Measurements from ENCODE around the gene TSSK6. TPM values are rescaled to one million over a fixed set of nuclear protein-coding genes. Genes with fewer than 3 reads are reported as not detected.

TSSK6 gene
- total and polyA plus RNA-seq, 4 donors = 0.61 to 2.2 (median 1.7) TPM

- no peaks in the 10 kb centered on the region for H3K4me1 ChIP-seq (ENCODE audit: control insufficient read depth, insufficient read depth, low read length)
- no peak overlapping the region for H3K4me3 ChIP-seq (ENCODE audit: low read depth, low read length)
- H3K9me3 ChIP-seq (ENCODE audit: control insufficient read depth, insufficient read depth, low read length) = no peaks in the 10 kb centered on the region
- WGBS (ENCODE audit: insufficient coverage) = no CpG with 5 or more reads among the region's 10 CpGs
- no peak for DNase-seq (ENCODE audit: low read depth in 4 of 6, low spot score in 6 of 6)
- no peaks in the 10 kb centered on the region for H3K27me3 ChIP-seq (ENCODE audit: control insufficient read depth, insufficient read depth, low read length)
- no peak overlapping the region for H3K27ac ChIP-seq (ENCODE audit: low read depth, low read length)
- peaks cover 8% of the 10 kb centered on the region for H3K36me3 ChIP-seq (ENCODE audit: control insufficient read depth, insufficient read depth, low read length)
These were observed 38.3 kb upstream of the TSSK6 start for GRCh38 chr19:19553670-19554069.

- Histone ChIP-seq H3K36me3 (ENCODE audit: control insufficient read depth, insufficient read depth, low read length) (no peaks in the 10 kb centered on the region), H3K4me1 (ENCODE audit: control insufficient read depth, insufficient read depth, low read length) (no peaks in the 10 kb centered on the region), H3K27me3 (ENCODE audit: control insufficient read depth, insufficient read depth, low read length) (no peaks in the 10 kb centered on the region), H3K27ac (ENCODE audit: low read depth, low read length) (no peak overlapping the region), H3K9me3 (ENCODE audit: control insufficient read depth, insufficient read depth, low read length) (no peaks in the 10 kb centered on the region), H3K4me3 (ENCODE audit: low read depth, low read length) (no peak overlapping the region)
- DNase-seq (ENCODE audit: low read depth in 4 of 6, low spot score in 6 of 6) = no peak
- WGBS (ENCODE audit: insufficient coverage) = 50% methylated on average over 6 of the region's 6 CpGs
These were observed 37.5 kb upstream of the TSSK6 start for GRCh38 chr19:19552798-19553197.

- H3K4me3 ChIP-seq (ENCODE audit: low read depth, low read length) = no peak overlapping the region
- H3K27ac ChIP-seq (ENCODE audit: low read depth, low read length) = no peak overlapping the region
- no peaks in the 10 kb centered on the region for H3K4me1 ChIP-seq (ENCODE audit: control insufficient read depth, insufficient read depth, low read length)
- no peak for DNase-seq (ENCODE audit: low read depth in 4 of 6, low spot score in 6 of 6)
- WGBS (ENCODE audit: insufficient coverage) = 76% methylated on average over 14 of the region's 14 CpGs
- H3K27me3 ChIP-seq (ENCODE audit: control insufficient read depth, insufficient read depth, low read length) = no peaks in the 10 kb centered on the region
- no peaks in the 10 kb centered on the region for H3K9me3 ChIP-seq (ENCODE audit: control insufficient read depth, insufficient read depth, low read length)
- no peaks in the 10 kb centered on the region for H3K36me3 ChIP-seq (ENCODE audit: control insufficient read depth, insufficient read depth, low read length)
These were observed 36.5 kb upstream of the TSSK6 start for GRCh38 chr19:19551853-19552192.

- H3K27ac ChIP-seq (ENCODE audit: low read depth, low read length) = no peak overlapping the region
- H3K4me1 ChIP-seq (ENCODE audit: control insufficient read depth, insufficient read depth, low read length) = no peaks in the 10 kb centered on the region
- WGBS (ENCODE audit: insufficient coverage) = 90% methylated on average over 7 of the region's 10 CpGs
- no peaks in the 10 kb centered on the region for H3K27me3 ChIP-seq (ENCODE audit: control insufficient read depth, insufficient read depth, low read length)
- no peak overlapping the region for H3K4me3 ChIP-seq (ENCODE audit: low read depth, low read length)
- no peaks in the 10 kb centered on the region for H3K36me3 ChIP-seq (ENCODE audit: control insufficient read depth, insufficient read depth, low read length)
- H3K9me3 ChIP-seq (ENCODE audit: control insufficient read depth, insufficient read depth, low read length) = no peaks in the 10 kb centered on the region
- DNase-seq (ENCODE audit: low read depth in 4 of 6, low spot score in 6 of 6) = no peak
These were observed 35.9 kb upstream of the TSSK6 start for GRCh38 chr19:19550972-19551852.

GRCh38 chr19:19550485-19550929 is 35.2 kb upstream of the TSSK6 start:
- no peak for DNase-seq (ENCODE audit: low read depth in 4 of 6, low spot score in 6 of 6)
- Histone ChIP-seq H3K4me1 (ENCODE audit: control insufficient read depth, insufficient read depth, low read length) (no peaks in the 10 kb centered on the region), H3K36me3 (ENCODE audit: control insufficient read depth, insufficient read depth, low read length) (peaks cover 4% of the 10 kb centered on the region), H3K4me3 (ENCODE audit: low read depth, low read length) (no peak overlapping the region), H3K27ac (ENCODE audit: low read depth, low read length) (no peak overlapping the region), H3K9me3 (ENCODE audit: control insufficient read depth, insufficient read depth, low read length) (no peaks in the 10 kb centered on the region), H3K27me3 (ENCODE audit: control insufficient read depth, insufficient read depth, low read length) (no peaks in the 10 kb centered on the region)
- WGBS (ENCODE audit: insufficient coverage) = 60% methylated on average over 7 of the region's 8 CpGs

GRCh38 chr19:19549804-19550464 is 34.6 kb upstream of the TSSK6 start:
- Histone ChIP-seq H3K4me1 (ENCODE audit: control insufficient read depth, insufficient read depth, low read length) (no peaks in the 10 kb centered on the region), H3K9me3 (ENCODE audit: control insufficient read depth, insufficient read depth, low read length) (no peaks in the 10 kb centered on the region), H3K27me3 (ENCODE audit: control insufficient read depth, insufficient read depth, low read length) (no peaks in the 10 kb centered on the region), H3K36me3 (ENCODE audit: control insufficient read depth, insufficient read depth, low read length) (peaks cover 9% of the 10 kb centered on the region), H3K27ac (ENCODE audit: low read depth, low read length) (no peak overlapping the region), H3K4me3 (ENCODE audit: low read depth, low read length) (no peak overlapping the region)
- 78% methylated on average over 23 of the region's 23 CpGs for WGBS (ENCODE audit: insufficient coverage)
- DNase-seq (ENCODE audit: low read depth in 4 of 6, low spot score in 6 of 6) = no peak

GRCh38 chr19:19548915-19549759 is 33.8 kb upstream of the TSSK6 start:
- no peak overlapping the region for H3K27ac ChIP-seq (ENCODE audit: low read depth, low read length)
- H3K36me3 ChIP-seq (ENCODE audit: control insufficient read depth, insufficient read depth, low read length) = peaks cover 10% of the 10 kb centered on the region
- no peak overlapping the region for H3K4me3 ChIP-seq (ENCODE audit: low read depth, low read length)
- H3K9me3 ChIP-seq (ENCODE audit: control insufficient read depth, insufficient read depth, low read length) = no peaks in the 10 kb centered on the region
- H3K27me3 ChIP-seq (ENCODE audit: control insufficient read depth, insufficient read depth, low read length) = no peaks in the 10 kb centered on the region
- no peak for DNase-seq (ENCODE audit: low read depth in 4 of 6, low spot score in 6 of 6)
- WGBS (ENCODE audit: insufficient coverage) = 78% methylated on average over 11 of the region's 13 CpGs
- no peaks in the 10 kb centered on the region for H3K4me1 ChIP-seq (ENCODE audit: control insufficient read depth, insufficient read depth, low read length)

GRCh38 chr19:19547674-19548336 is 32.5 kb upstream of the TSSK6 start:
- H3K9me3 ChIP-seq (ENCODE audit: control insufficient read depth, insufficient read depth, low read length) = no peaks in the 10 kb centered on the region
- no peaks in the 10 kb centered on the region for H3K27me3 ChIP-seq (ENCODE audit: control insufficient read depth, insufficient read depth, low read length)
- 53% methylated on average over 14 of the region's 15 CpGs for WGBS (ENCODE audit: insufficient coverage)

GRCh38 chr19:19546751-19547162 is 31.4 kb upstream of the TSSK6 start:
- Histone ChIP-seq H3K4me1 (ENCODE audit: control insufficient read depth, insufficient read depth, low read length) (peaks cover 2% of the 10 kb centered on the region), H3K27me3 (ENCODE audit: control insufficient read depth, insufficient read depth, low read length) (peaks cover 4% of the 10 kb centered on the region), H3K9me3 (ENCODE audit: control insufficient read depth, insufficient read depth, low read length) (no peaks in the 10 kb centered on the region), H3K36me3 (ENCODE audit: control insufficient read depth, insufficient read depth, low read length) (peaks cover 10% of the 10 kb centered on the region), H3K4me3 (ENCODE audit: low read depth, low read length) (no peak overlapping the region), H3K27ac (ENCODE audit: low read depth, low read length) (no peak overlapping the region)
- DNase-seq (ENCODE audit: low read depth in 4 of 6, low spot score in 6 of 6) = no peak
- 70% methylated on average over 19 of the region's 19 CpGs for WGBS (ENCODE audit: insufficient coverage)

More at GRCh38 chr19:19547674-19548336, 32.5 kb upstream of the TSSK6 start:
- Histone ChIP-seq H3K4me3 (ENCODE audit: low read depth, low read length) (no peak overlapping the region), H3K4me1 (ENCODE audit: control insufficient read depth, insufficient read depth, low read length) (no peaks in the 10 kb centered on the region), H3K27ac (ENCODE audit: low read depth, low read length) (no peak overlapping the region), H3K36me3 (ENCODE audit: control insufficient read depth, insufficient read depth, low read length) (peaks cover 10% of the 10 kb centered on the region)
- no peak for DNase-seq (ENCODE audit: low read depth in 4 of 6, low spot score in 6 of 6)
